GM21723 (cell line): ENCODE measurements around the gene CSRNP3.

Experiments
- ATAC-seq: cut with Tn5 transposase; IDR thresholded peaks from one replicate; pipeline ENCODE4 v1.9.1; 2021; ENCODE audit warnings: mild to moderate bottlenecking, moderate library complexity; ENCODE audit not compliant: unreplicated experiment

Gene CSRNP3

DNA sequence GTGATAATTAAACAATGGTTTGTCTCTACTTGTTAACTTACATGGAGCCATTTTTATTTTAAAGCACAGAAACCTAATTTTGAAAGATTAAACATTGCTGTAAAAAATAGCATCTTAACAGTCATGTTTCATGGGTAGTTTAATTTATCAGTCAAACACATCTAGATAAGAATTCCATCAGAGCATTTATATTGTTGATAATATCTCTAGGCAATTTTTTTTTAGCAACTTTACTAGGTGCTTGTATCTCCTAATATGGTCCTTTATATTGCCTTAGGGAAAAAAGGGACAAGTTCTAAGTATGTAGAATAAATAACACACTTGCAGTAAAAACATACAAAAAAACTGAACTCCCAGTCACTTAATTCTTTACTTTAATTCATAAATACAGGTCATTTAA, 863 bp downstream of the CSRNP3 start:
- no peak for ATAC-seq

DNA sequence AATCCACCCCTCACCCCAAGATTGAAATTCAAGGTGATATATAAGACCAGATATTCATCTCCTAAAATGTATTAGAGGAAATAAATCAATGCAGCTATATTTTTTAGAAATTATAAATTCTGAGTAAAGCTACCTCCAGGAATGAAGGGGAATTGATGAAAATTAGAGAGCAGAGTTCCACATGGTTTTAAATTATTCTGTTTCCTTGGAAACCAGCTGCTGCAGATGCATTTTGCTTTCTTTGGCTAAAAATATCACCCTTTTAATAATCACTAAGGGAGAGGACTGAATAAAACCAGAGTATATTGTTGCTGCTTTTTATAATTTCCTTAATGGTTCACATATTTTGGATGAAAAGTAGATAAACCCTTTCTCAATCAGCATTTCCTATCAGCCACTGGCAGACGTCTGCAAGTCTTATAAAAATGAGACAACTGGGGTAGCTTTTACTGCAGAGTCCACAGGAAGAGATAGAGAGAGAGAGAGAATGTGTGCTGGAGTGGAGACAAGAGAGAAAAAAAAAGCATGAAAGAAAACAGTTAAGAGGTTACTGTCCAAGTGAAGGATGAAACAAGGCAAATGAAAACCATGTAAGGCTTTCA, 2.0 kb downstream of the CSRNP3 start:
- ATAC-seq, result no peak

GRCh38 chr2:165472922-165473321, 3.4 kb downstream of the CSRNP3 start:
- no peak for ATAC-seq

- ATAC-seq, result no peak
Observed at GRCh38 chr2:165474619-165475276, 5.2 kb downstream of the CSRNP3 start.

- no peak for ATAC-seq
Observed at GRCh38 chr2:165475277-165476004, 5.9 kb downstream of the CSRNP3 start.

DNA sequence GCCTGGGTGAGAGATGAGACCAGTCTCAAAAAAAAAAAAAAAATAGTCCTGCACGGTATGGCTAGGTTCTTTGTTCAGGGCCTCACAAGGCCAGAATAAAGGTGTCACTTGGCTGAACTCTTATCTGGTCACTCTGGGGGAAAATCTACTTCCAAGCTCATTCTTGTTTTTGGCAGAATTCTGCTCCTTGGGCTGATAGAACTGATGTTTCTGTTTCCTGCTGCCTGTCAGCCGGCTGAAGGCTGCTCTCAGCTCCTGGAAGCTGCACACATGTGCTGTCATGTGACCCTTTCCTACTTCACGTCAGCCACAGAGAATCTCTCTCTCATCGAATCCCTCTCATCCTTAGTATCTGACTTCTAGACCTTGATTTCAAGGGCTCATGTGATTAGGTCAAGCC, 10.4 kb downstream of the CSRNP3 start:
- no peak for ATAC-seq

GRCh38 chr2:165494573-165494972, 25.1 kb downstream of the CSRNP3 start:
- ATAC-seq, result no peak

- ATAC-seq, result no peak
Observed at GRCh38 chr2:165497659-165498317, 28.3 kb downstream of the CSRNP3 start.

- no peak for ATAC-seq
Observed at GRCh38 chr2:165499131-165499530, 29.6 kb downstream of the CSRNP3 start.

- no peak for ATAC-seq
Observed at GRCh38 chr2:165500001-165500400, 30.5 kb downstream of the CSRNP3 start.

- ATAC-seq, result no peak
Observed at GRCh38 chr2:165500816-165501215, 31.3 kb downstream of the CSRNP3 start.

GRCh38 chr2:165505514-165505913, 36.0 kb downstream of the CSRNP3 start:
- no peak for ATAC-seq

GRCh38 chr2:165508927-165509326, 39.4 kb downstream of the CSRNP3 start:
- no peak for ATAC-seq

- ATAC-seq, result no peak
Observed at GRCh38 chr2:165513479-165513878, 44.0 kb downstream of the CSRNP3 start.

DNA sequence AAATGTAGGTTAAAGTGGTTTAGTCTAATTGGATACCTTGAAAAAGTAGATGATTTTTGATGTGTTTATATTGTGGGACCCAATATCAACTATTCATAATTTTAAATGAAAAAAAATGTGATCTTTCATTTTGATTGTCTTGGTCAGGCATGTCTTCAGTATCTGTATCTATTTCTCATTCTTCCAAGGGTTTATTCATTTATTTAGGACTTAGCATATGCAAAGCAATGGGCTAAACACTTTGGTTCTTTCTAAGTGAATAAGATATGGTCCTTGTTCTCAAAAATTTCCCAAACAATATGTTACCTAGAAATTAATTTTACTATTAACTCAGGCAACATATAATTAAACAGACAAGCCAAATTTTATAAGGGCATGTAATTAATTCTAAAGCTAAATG, 49.1 kb downstream of the CSRNP3 start:
- ATAC-seq, result no peak

- no peak for ATAC-seq
Observed at GRCh38 chr2:165522719-165523118, 53.2 kb downstream of the CSRNP3 start.

GRCh38 chr2:165524720-165525119, 55.2 kb downstream of the CSRNP3 start:
- no peak for ATAC-seq

DNA sequence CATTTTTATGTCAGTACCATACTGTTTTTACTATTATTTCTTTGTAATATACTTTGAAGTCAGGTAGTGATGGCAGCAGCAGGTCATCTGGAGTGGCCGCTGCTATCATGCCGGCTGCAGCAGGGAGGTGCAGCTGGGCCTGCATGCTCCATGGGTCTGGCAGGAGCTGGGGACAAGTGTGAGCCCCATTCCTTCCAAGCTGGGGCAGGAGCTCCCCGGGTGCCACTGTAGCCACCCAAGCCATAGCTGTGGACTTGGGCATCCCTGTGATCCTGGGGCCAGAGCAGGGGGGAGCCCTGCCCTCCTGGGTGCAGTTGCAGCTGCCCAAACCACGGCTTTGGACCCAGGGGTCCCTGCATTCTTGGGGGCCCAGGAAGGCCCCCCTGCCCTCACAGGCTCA, 59.2 kb downstream of the CSRNP3 start:
- ATAC-seq, result no peak

GRCh38 chr2:165529130-165529529, 59.6 kb downstream of the CSRNP3 start:
- ATAC-seq, result no peak

- ATAC-seq, result no peak
Observed at GRCh38 chr2:165533331-165533730, 63.8 kb downstream of the CSRNP3 start.

- ATAC-seq, result no peak
Observed at GRCh38 chr2:165535471-165535870, 66.0 kb downstream of the CSRNP3 start.
